GM12875 (cell line): ENCODE measurements around the gene TBXA2R.

Experiments
- H3K4me3 ChIP-seq: one replicate; pipeline ENCODE4 v1.5.1; 2011; ENCODE audit warnings: low read depth, low read length, control low read depth
- TF ChIP-seq, protein P1 (sequence below): IDR thresholded peaks from 2 replicates; pipeline ENCODE4 v1.5.1; 2011; ENCODE audit warnings: low read depth, mild to moderate bottlenecking, control low read depth, inconsistent platforms, low read length, moderate library complexity, borderline replicate concordance; ENCODE audit not compliant: insufficient read depth

Gene TBXA2R

DNA sequence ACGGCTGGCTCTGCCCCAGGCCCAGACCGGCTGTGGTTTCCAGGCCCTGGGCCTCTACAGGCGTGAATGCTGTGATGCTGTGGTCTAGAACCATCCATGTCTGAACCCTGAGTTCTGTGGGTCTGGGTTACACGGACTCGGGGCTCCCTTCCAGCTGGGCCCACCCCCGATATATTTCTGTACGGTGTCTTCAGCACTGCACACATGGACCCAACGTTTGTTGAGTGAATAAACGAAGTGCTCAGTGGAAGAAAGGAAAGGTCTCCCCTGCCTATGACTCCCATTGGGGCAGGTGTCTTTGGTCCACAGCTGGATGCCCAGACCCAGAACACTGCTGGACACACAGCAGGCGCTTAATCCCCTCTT lies 61.0 kb downstream of the TBXA2R start:
- TF ChIP-seq, protein P1, sequence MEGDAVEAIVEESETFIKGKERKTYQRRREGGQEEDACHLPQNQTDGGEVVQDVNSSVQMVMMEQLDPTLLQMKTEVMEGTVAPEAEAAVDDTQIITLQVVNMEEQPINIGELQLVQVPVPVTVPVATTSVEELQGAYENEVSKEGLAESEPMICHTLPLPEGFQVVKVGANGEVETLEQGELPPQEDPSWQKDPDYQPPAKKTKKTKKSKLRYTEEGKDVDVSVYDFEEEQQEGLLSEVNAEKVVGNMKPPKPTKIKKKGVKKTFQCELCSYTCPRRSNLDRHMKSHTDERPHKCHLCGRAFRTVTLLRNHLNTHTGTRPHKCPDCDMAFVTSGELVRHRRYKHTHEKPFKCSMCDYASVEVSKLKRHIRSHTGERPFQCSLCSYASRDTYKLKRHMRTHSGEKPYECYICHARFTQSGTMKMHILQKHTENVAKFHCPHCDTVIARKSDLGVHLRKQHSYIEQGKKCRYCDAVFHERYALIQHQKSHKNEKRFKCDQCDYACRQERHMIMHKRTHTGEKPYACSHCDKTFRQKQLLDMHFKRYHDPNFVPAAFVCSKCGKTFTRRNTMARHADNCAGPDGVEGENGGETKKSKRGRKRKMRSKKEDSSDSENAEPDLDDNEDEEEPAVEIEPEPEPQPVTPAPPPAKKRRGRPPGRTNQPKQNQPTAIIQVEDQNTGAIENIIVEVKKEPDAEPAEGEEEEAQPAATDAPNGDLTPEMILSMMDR: no peak
- no peak overlapping the region for H3K4me3 ChIP-seq

DNA sequence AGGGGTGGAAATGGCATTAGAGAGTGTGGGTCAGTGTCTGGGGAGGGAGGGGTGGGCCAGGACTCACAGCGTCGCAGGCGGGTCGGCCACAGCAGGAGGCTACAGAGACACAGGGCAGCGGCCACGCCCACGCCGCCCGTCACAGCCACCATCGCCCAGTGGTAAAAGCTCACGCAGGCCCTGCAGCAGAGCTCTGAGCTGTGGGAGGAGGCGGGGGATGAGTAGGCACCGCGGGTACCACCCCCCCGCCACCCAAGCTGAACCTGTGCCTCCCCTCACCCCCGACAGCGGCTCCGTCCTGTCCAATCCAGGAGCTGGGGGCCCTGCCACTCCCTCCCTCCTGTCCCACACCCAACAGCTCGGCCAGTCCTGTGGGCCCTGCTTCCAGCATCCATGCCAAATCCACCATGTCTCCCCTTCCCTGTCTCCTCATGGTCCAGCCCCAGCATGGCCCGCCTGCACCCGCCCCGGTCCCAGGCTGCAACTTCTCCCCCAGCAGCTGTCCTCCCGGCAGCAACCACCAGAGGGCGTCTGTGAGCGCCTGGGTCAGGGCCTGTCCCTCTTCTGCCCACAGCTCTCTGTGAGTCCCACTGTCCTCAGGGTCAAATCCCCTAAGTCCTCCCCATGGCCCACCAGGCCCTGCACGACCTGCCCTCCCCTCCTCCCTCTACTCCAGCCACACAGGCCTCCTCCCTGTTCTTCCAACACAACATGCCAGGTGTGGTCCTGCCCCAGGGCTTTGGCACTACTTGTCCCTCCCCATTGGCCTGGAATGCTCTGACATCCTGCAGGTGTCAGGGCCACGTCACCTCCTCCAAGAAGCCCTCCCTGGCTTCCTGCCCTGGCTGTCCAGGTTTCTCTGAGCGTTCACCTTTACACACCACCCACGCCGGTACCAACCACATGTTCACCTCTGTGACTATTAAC lies 61.7 kb downstream of the TBXA2R start:
- TF ChIP-seq, protein P1: peak; percentile 97
- H3K4me3 ChIP-seq: no peak overlapping the region
